OCI-LY7 (cell line): ENCODE results near the gene CCDC93. TPM values are rescaled to one million over a fixed set of nuclear protein-coding genes. Genes with fewer than 3 reads are reported as not detected.

ENCODE experiments used
- BruUV-seq: library from RNA; stranded (reverse); fragments of 400-500 nt; replicated peaks from 2 replicates; lab custom pipeline; 2021; lab: Mats Ljungman, UMichigan
- CTCF ChIA-PET: fragments of 300-600 bp; sonication (Branson Sonifier 250); formaldehyde crosslinking; loops from one replicate; lab custom pipeline; 2022; ENCODE audit warnings: antibody characterized with exemption; ENCODE audit not compliant: unreplicated experiment; lab: Charles Lee
- POLR2A ChIA-PET: fragments of 300-600 bp; sonication (Branson Sonifier 250); formaldehyde crosslinking; loops from one replicate; lab custom pipeline; 2022; ENCODE audit warnings: antibody characterized with exemption; lab: Charles Lee
- DNase-seq: peaks from one replicate; pipeline ENCODE4 v3.0.0-alpha.2; 2015; ENCODE audit warnings: low spot score
- H2AFZ ChIP-seq: fragments of 200-600 bp; sonication (generic), shearing (Covaris generic); 2 replicates; pipeline ENCODE4 v1.6.1; 2014; ENCODE audit warnings: mild to moderate bottlenecking, antibody characterized with exemption, low read length, moderate library complexity
- H3K27ac ChIP-seq: fragments of 200-600 bp; sonication (generic); 2 replicates; pipeline ENCODE4 v1.5.1; 2014; ENCODE audit warnings: mixed run types, low read depth, mild to moderate bottlenecking, moderate library complexity, low read length, inconsistent platforms; ENCODE audit not compliant: poor library complexity, severe bottlenecking
- H3K36me3 ChIP-seq: fragments of 200-600 bp; sonication (generic); 2 replicates; pipeline ENCODE4 v1.6.1; 2014; ENCODE audit warnings: mild to moderate bottlenecking, antibody characterized with exemption, low read length, moderate library complexity, mixed read lengths; ENCODE audit not compliant: insufficient read depth
- H3K4me1 ChIP-seq: fragments of 200-600 bp; sonication (generic); 2 replicates; pipeline ENCODE4 v1.5.1; 2014; ENCODE audit warnings: mild to moderate bottlenecking, low read length; ENCODE audit not compliant: insufficient read depth, poor library complexity, severe bottlenecking
- H3K4me2 ChIP-seq: fragments of 200-600 bp; sonication (generic); 2 replicates; pipeline ENCODE4 v1.6.1; 2014; ENCODE audit warnings: mild to moderate bottlenecking, low read length
- H3K4me3 ChIP-seq: fragments of 200-600 bp; sonication (generic); 2 replicates; pipeline ENCODE4 v1.5.1; 2014; ENCODE audit warnings: mild to moderate bottlenecking, low read depth, low read length; ENCODE audit not compliant: poor library complexity, severe bottlenecking
- H3K79me2 ChIP-seq: fragments of 200-600 bp; sonication (generic); 2 replicates; pipeline ENCODE4 v1.6.1; 2016; ENCODE audit warnings: low read depth, mild to moderate bottlenecking, low read length, moderate library complexity, mixed read lengths; ENCODE audit not compliant: insufficient read depth
- H3K9me2 ChIP-seq: fragments of 200-600 bp; sonication (generic); 2 replicates; pipeline ENCODE4 v1.6.1; 2016; ENCODE audit warnings: mild to moderate bottlenecking, low read length, mixed read lengths; ENCODE audit not compliant: insufficient read depth
- H3K9me3 ChIP-seq: fragments of 200-600 bp; sonication (generic); 2 replicates; pipeline ENCODE4 v1.6.1; 2014; ENCODE audit warnings: mild to moderate bottlenecking, mixed run types, low read length, mixed read lengths
- H4K20me1 ChIP-seq: fragments of 200-600 bp; sonication (generic); 2 replicates; pipeline ENCODE4 v1.6.1; 2014; ENCODE audit warnings: mild to moderate bottlenecking, antibody characterized with exemption, low read length, moderate library complexity, mixed read lengths; ENCODE audit not compliant: insufficient read depth
- CTCF ChIP-seq: fragments of 200-600 bp; sonication (generic); conservative IDR thresholded peaks from 2 replicates; pipeline ENCODE4 v1.5.1; 2014; ENCODE audit warnings: mild to moderate bottlenecking, antibody characterized with exemption, low read length, moderate library complexity, mixed read lengths
- EZH2phosphoT487 ChIP-seq: fragments of 200-600 bp; sonication (generic); IDR thresholded peaks from 2 replicates; pipeline ENCODE4 v1.6.1; 2018; ENCODE audit warnings: low read depth, borderline replicate concordance, mild to moderate bottlenecking, mixed run types, antibody characterized with exemption, low read length, moderate library complexity, mixed read lengths
- intact Hi-C: fragments of 100-400 bp; cut with micrococcal nuclease; formaldehyde crosslinking; loops from one replicate; pipeline ENCODE4 v1.10.0; 2022; ENCODE audit not compliant: unreplicated experiment
- total RNA-seq, 2 experiments: library from RNA; depleted of rRNA in 1 of 2; stranded (reverse); fragments of >200 nt in 1 of 2; shearing (Covaris generic) in 1 of 2; gene quantifications; 2 replicates each; pipeline ENCODE4 v1.2.3, GENCODE V29; 2014 to 2022

CCDC93 gene
- total RNA-seq, 2 experiments from 2014 or later = 25.6 to 53.8 TPM

- H4K20me1 ChIP-seq = no peaks in the 10 kb centered on the region
- intact Hi-C loops = loop anchor here (5.0 to 10.0 kb wide), 2 partner anchors 157 to 810 kb away; no protein-coding TSS in a partner anchor
- no peak overlapping the region for H3K4me3 ChIP-seq
- no peak for DNase-seq
- H3K27ac ChIP-seq = no peak overlapping the region
- no peaks in the 10 kb centered on the region for H3K9me3 ChIP-seq
- peaks cover 32% of the 10 kb centered on the region for H3K4me1 ChIP-seq
- ChIA-PET CTCF (no interaction called here), POLR2A (interaction anchor here (1.5 to 4.8 kb wide), 3 partner anchors 10 to 18 kb away, joined by 5 to 72 read pairs (median 20); no protein-coding TSS in a partner anchor)
- H3K36me3 ChIP-seq = no peaks in the 10 kb centered on the region
- H3K9me2 ChIP-seq = no peaks in the 10 kb centered on the region
- H2AFZ ChIP-seq = no peak overlapping the region
- H3K79me2 ChIP-seq = no peaks in the 10 kb centered on the region
- H3K4me2 ChIP-seq = no peak overlapping the region
- no peak for TF ChIP-seq CTCF
- TF ChIP-seq EZH2phosphoT487 = no peak
- BruUV-seq = no TSS peak
These were observed 31.4 kb upstream of the CCDC93 start for GRCh38 chr2:118045286-118045685.

- Histone ChIP-seq H3K4me3 (no peak overlapping the region), H3K9me2 (no peaks in the 10 kb centered on the region), H4K20me1 (no peaks in the 10 kb centered on the region), H2AFZ (no peak overlapping the region), H3K36me3 (no peaks in the 10 kb centered on the region), H3K79me2 (no peaks in the 10 kb centered on the region), H3K9me3 (no peaks in the 10 kb centered on the region), H3K4me2 (no peak overlapping the region), H3K4me1 (peaks cover 27% of the 10 kb centered on the region), H3K27ac (no peak overlapping the region)
- TF ChIP-seq EZH2phosphoT487 = no peak
- no peak for TF ChIP-seq CTCF
- BruUV-seq = no TSS peak
- CTCF ChIA-PET = no interaction called here
- no peak for DNase-seq
- intact Hi-C loops = loop anchor here (5.0 to 10.0 kb wide), 2 partner anchors 157 to 810 kb away; no protein-coding TSS in a partner anchor
- POLR2A ChIA-PET = no interaction called here
These were observed 31.0 kb upstream of the CCDC93 start for GRCh38 chr2:118044854-118045253.

GRCh38 chr2:118044103-118044716 is 30.3 kb upstream of the CCDC93 start:
- POLR2A ChIA-PET = no interaction called here
- no peaks in the 10 kb centered on the region for H3K9me3 ChIP-seq
- H3K79me2 ChIP-seq = no peaks in the 10 kb centered on the region
- intact Hi-C loops = loop anchor here (10.0 kb wide), 1 partner anchor 811 kb away; no protein-coding TSS in a partner anchor
- no peaks in the 10 kb centered on the region for H4K20me1 ChIP-seq
- H3K4me2 ChIP-seq = no peak overlapping the region
- H2AFZ ChIP-seq = no peak overlapping the region
- H3K4me1 ChIP-seq = peaks cover 21% of the 10 kb centered on the region
- no peaks in the 10 kb centered on the region for H3K9me2 ChIP-seq
- H3K36me3 ChIP-seq = no peaks in the 10 kb centered on the region
- TF ChIP-seq EZH2phosphoT487 (no peak), CTCF (no peak)
- no peak for DNase-seq
- no TSS peak for BruUV-seq
- H3K27ac ChIP-seq = no peak overlapping the region
- CTCF ChIA-PET = no interaction called here
- no peak overlapping the region for H3K4me3 ChIP-seq
